GM12878 (cell line): Measurements from ENCODE around the gene MARCHF10. TPM values are rescaled to one million over a fixed set of nuclear protein-coding genes. Genes with fewer than 3 reads are reported as not detected.

ENCODE experiments used
- ATAC-seq: fragments of 200-7000 bp; cut with Tn5 transposase; 3 replicates; pipeline ENCODE4 v1.9.1; 2020; ENCODE audit warnings: mild to moderate bottlenecking, moderate library complexity
- BruUV-seq: library from RNA; stranded (reverse); fragments of 400-500 nt; replicated peaks from 2 replicates; lab custom pipeline; 2021; lab: Mats Ljungman, UMichigan
- CTCF ChIA-PET: fragments of 300-600 bp; sonication (Branson Sonifier 250); formaldehyde crosslinking; extraction: SDS; loops from one replicate; lab custom pipeline; 2021; ENCODE audit warnings: inconsistent platforms; lab: Yijun Ruan, JAX
- POLR2A ChIA-PET: fragments of 350-600 bp; formaldehyde crosslinking; extraction: SDS; loops from one replicate; lab custom pipeline; 2021; ENCODE audit warnings: inconsistent platforms; lab: Charles Lee
- RAD21 ChIA-PET: fragments of 300-600 bp; sonication (Branson Sonifier 250); formaldehyde crosslinking; loops from one replicate; lab custom pipeline; 2023; ENCODE audit warnings: antibody characterized with exemption; ENCODE audit not compliant: unreplicated experiment; lab: Charles Lee
- SMC1A ChIA-PET: fragments of 300-600 bp; sonication (Branson Sonifier 250); formaldehyde crosslinking; loops from one replicate; lab custom pipeline; 2023; ENCODE audit not compliant: unreplicated experiment, uncharacterized antibody; lab: Charles Lee
- DNase-seq: peaks from one replicate; pipeline ENCODE4 v3.0.0-alpha.2; 2011; ENCODE audit warnings: low read depth, low spot score
- FAIRE-seq: peaks from 3 replicates; lab custom pipeline; 2011; peaks lifted over from hg19 to GRCh38; lab: Jason Lieb, UNC
- H2AFZ ChIP-seq: 2 replicates; pipeline ENCODE4 v1.6.0; 2011; ENCODE audit warnings: low read depth, low read length, control low read depth; ENCODE audit not compliant: control insufficient read depth
- H3K27ac ChIP-seq: 2 replicates; pipeline ENCODE4 v1.5.1; 2011; ENCODE audit warnings: control low read depth; ENCODE audit not compliant: control insufficient read depth, insufficient read depth
- H3K27me3 ChIP-seq, 2 experiments: replicated peaks in 1 of 2; 2 replicates each; pipeline versions ENCODE4 v1.6.0 to v1.6.1; 2011; ENCODE audit warnings: low read length in 1 of 2; ENCODE audit not compliant: control insufficient read depth in 2 of 2, insufficient read depth in 2 of 2
- H3K36me3 ChIP-seq, 2 experiments: 2 replicates each; pipeline ENCODE4 v1.5.1; 2011; ENCODE audit warnings: low read length in 1 of 2; ENCODE audit not compliant: control insufficient read depth in 2 of 2, insufficient read depth in 2 of 2
- H3K4me1 ChIP-seq: 2 replicates; pipeline ENCODE4 v1.6.1; 2011; ENCODE audit warnings: mild to moderate bottlenecking, low read length, moderate library complexity, mixed read lengths; ENCODE audit not compliant: control insufficient read depth, insufficient read depth
- H3K4me2 ChIP-seq: 2 replicates; pipeline ENCODE4 v1.6.0; 2011; ENCODE audit warnings: control low read depth; ENCODE audit not compliant: control insufficient read depth, insufficient read depth
- H3K4me3 ChIP-seq: fragments of 200-600 bp; sonication (generic); 2 replicates; pipeline ENCODE4 v1.5.1; 2016
- H3K79me2 ChIP-seq: 2 replicates; pipeline ENCODE4 v1.6.0; 2011; ENCODE audit warnings: low read length; ENCODE audit not compliant: control insufficient read depth, insufficient read depth
- H3K9ac ChIP-seq: 2 replicates; pipeline ENCODE4 v1.8.0; 2011; ENCODE audit warnings: low read length, control low read depth, mixed read lengths; ENCODE audit not compliant: control insufficient read depth, insufficient read depth
- H3K9me3 ChIP-seq: replicated peaks from 3 replicates; pipeline ENCODE4 v1.5.1; 2011; ENCODE audit warnings: mild to moderate bottlenecking, low read length; ENCODE audit not compliant: control insufficient read depth, insufficient read depth
- H4K20me1 ChIP-seq: 2 replicates; pipeline ENCODE4 v1.6.0; 2011; ENCODE audit not compliant: control insufficient read depth, insufficient read depth
- ATF2 ChIP-seq: IDR thresholded peaks from 2 replicates; pipeline ENCODE4 v1.6.1; 2012; ENCODE audit warnings: low read length, inconsistent platforms
- CREB1 ChIP-seq: IDR thresholded peaks from 2 replicates; pipeline ENCODE4 v1.6.1; 2012; ENCODE audit warnings: low read depth, mild to moderate bottlenecking, inconsistent platforms
- CREM ChIP-seq: IDR thresholded peaks from 2 replicates; pipeline ENCODE4 v1.6.1; 2014; ENCODE audit warnings: antibody characterized with exemption, low read depth
- ESRRA ChIP-seq: IDR thresholded peaks from 2 replicates; pipeline ENCODE4 v1.6.1; 2012; ENCODE audit warnings: mild to moderate bottlenecking, low read length, improper control_type of control experiment
- IRF4 ChIP-seq: IDR thresholded peaks from 2 replicates; pipeline ENCODE4 v1.6.1; 2011; ENCODE audit warnings: low read depth, low read length
- JUNB ChIP-seq: IDR thresholded peaks from 2 replicates; pipeline ENCODE4 v1.6.1; 2016; ENCODE audit warnings: antibody characterized with exemption, mild to moderate bottlenecking
- NFIC ChIP-seq: IDR thresholded peaks from 2 replicates; pipeline ENCODE4 v1.6.1; 2012; ENCODE audit warnings: low read depth, mild to moderate bottlenecking, inconsistent platforms, low read length, moderate library complexity
- NR2C1 ChIP-seq: fragments of 450-650 bp; IDR thresholded peaks from 2 replicates; pipeline ENCODE4 v1.6.1; 2017; ENCODE audit warnings: antibody characterized with exemption, mild to moderate bottlenecking, moderate library complexity
- SKIL ChIP-seq: fragments of 450-650 bp; IDR thresholded peaks from 2 replicates; pipeline ENCODE4 v1.6.1; 2017; ENCODE audit warnings: mild to moderate bottlenecking, low read depth, inconsistent platforms; ENCODE audit not compliant: poor library complexity, severe bottlenecking
- SMC3 ChIP-seq: IDR thresholded peaks from 2 replicates; pipeline ENCODE4 v1.6.1; 2011; ENCODE audit warnings: low read length, improper control_type of control experiment, borderline replicate concordance
- TCF7 ChIP-seq: IDR thresholded peaks from 2 replicates; pipeline ENCODE4 v1.6.1; 2014; ENCODE audit warnings: antibody characterized with exemption, borderline replicate concordance
- USF2 ChIP-seq: IDR thresholded peaks from 2 replicates; pipeline ENCODE4 v1.6.1; 2011; ENCODE audit warnings: low read depth, low read length, improper control_type of control experiment, borderline replicate concordance
- WGBS: methylation state at CpG from one replicate; pipeline ENCODE4 v1.1.6; 2016; ENCODE audit warnings: low lambda C conversion rate; ENCODE audit not compliant: insufficient replicate concordance, insufficient coverage; ENCODE audit errors: missing lambda C conversion rate; 5-methylcytosine and 5-hydroxymethylcytosine counted together
- in situ Hi-C: fragments of 300-500 bp; cut with MboI; formaldehyde crosslinking; loops from 9 replicates; pipeline ENCODE4 v1.14.3; 2018; ENCODE audit warnings: mixed read lengths
- intact Hi-C: fragments of 100-400 bp; cut with micrococcal nuclease; formaldehyde crosslinking; loops from one replicate; pipeline ENCODE4 v1.14.2; 2022; ENCODE audit not compliant: unreplicated experiment
- polyA plus RNA-seq, 11 experiments: library from polyadenylated mRNA; depleted of rRNA in 4 of 11; unstranded in 6 of 11; stranded (reverse) in 5 of 11; fragments of >200 nt; fragmentation: Nextera tagmentation in 4 of 11; fragmentation: Illumina TruSeq in 1 of 11; extraction: Ambion mirVana in 4 of 11; extraction: Trizol in 1 of 11; gene quantifications; 1 replicate in 1 of 11; 2 replicates in 10 of 11; pipeline versions ENCODE4 v1.2.1 to v1.2.3, GENCODE V29; 2011 to 2016; ENCODE audit warnings: inconsistent platforms in 2 of 11, missing spikeins in 2 of 11, low read depth in 1 of 11
- total RNA-seq, 4 experiments: library from RNA; depleted of rRNA in 3 of 4; stranded (reverse); fragments of >200 nt in 3 of 4; fragmentation: Illumina TruSeq in 1 of 4; extraction: Trizol in 1 of 4; gene quantifications; 2 replicates each; pipeline versions ENCODE4 v1.2.1 to v1.2.3, GENCODE V29; 2013 to 2021

The MARCHF10 gene
- total and polyA plus RNA-seq, 10 of the 15 experiments (the other 5 are each of a cell fraction or from before 2014, with no cell fraction given) = 0.11 to 0.24 TPM; not detected in 8

GRCh38 chr17:62741290-62741689 lies 66.8 kb downstream of the MARCHF10 start:
- ChIA-PET SMC1A (no interaction called here), CTCF (interaction anchor here (0.7 kb wide), 1 partner anchor 108 kb away, joined by 4 read pairs; no protein-coding TSS in a partner anchor), POLR2A (no interaction called here), RAD21 (no interaction called here)
- BruUV-seq = no TSS peak
- Histone ChIP-seq H3K9ac (no peak overlapping the region), H3K4me2 (no peak overlapping the region), H3K4me1 (no peaks in the 10 kb centered on the region), H2AFZ (no peak overlapping the region), H4K20me1 (no peaks in the 10 kb centered on the region), H3K4me3 (no peak overlapping the region), H3K79me2 (no peaks in the 10 kb centered on the region), H3K27me3 (no peaks in the 10 kb centered on the region; a peak in 1 of 4 replicates), H3K27ac (no peak overlapping the region), H3K36me3 (no peaks in the 10 kb centered on the region), H3K9me3 (no peaks in the 10 kb centered on the region)
- ATAC-seq (peak; percentile 78), FAIRE-seq (no peak), DNase-seq (no peak)
- 1% methylated on average over 4 of the region's 4 CpGs for WGBS
- intact Hi-C loops = no loop called here
- in situ Hi-C loops = no loop called here
- peak; percentile 49 for TF ChIP-seq CREM
- peak; percentile 33; the same call in 1 of the 2 replicates for TF ChIP-seq CREB1
- TF ChIP-seq TCF7 = no peak
- TF ChIP-seq NR2C1 = no peak
- no peak for TF ChIP-seq ESRRA
- peak; percentile 35; the same call in 1 of the 2 replicates for TF ChIP-seq NFIC
- TF ChIP-seq JUNB = peak; percentile 89
- peak; percentile 59; the same call in 1 of the 2 replicates for TF ChIP-seq ATF2
- no peak for TF ChIP-seq USF2
- TF ChIP-seq SKIL = peak; percentile 29
- peak; percentile 80 for TF ChIP-seq IRF4
- no peak for TF ChIP-seq SMC3
